ENCODE results near the gene MACROD2.

The MACROD2 gene

GRCh38 chr20:15251171-15251570, 1255.9 kb downstream of the MACROD2 start:
- DNase-seq = no peak

GRCh38 chr20:15252304-15252703, 1257.0 kb downstream of the MACROD2 start:
- no peak for DNase-seq

DNA sequence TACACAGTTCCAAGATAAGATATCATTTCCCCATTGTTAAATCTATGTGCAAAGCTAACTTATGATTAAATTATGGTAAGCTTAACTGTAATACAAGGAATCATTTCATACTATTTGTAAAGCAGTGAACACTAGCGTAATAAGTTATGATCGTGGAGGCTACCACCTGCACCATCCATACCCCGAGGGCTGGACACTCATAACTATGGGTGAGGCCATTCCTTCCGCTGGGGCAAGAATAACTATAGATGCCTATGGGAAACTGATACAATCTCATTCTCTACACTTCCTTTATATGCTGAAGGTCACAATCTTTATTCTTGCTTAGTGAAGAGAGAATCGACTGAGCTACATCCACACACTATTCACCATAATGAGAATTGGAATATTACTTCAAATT, 1258.1 kb downstream of the MACROD2 start:
- DNase-seq = no peak

- no peak for DNase-seq
These were observed 1261.6 kb downstream of the MACROD2 start for GRCh38 chr20:15256676-15257568.

DNA sequence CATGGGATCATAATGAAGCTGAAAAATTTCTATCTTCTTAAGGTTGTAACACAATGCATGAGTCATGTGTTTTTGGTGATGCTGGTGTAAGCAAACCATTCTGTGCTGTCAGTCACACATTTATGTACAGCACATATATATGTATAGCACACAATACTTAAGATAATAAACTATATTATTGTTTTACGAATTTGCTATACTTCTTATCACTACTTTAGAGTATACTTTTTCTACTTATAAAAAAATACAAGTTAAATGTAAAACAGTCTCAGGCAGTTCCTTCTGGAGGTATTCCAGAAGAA, 1262.2 kb downstream of the MACROD2 start:
- no peak for DNase-seq

DNA sequence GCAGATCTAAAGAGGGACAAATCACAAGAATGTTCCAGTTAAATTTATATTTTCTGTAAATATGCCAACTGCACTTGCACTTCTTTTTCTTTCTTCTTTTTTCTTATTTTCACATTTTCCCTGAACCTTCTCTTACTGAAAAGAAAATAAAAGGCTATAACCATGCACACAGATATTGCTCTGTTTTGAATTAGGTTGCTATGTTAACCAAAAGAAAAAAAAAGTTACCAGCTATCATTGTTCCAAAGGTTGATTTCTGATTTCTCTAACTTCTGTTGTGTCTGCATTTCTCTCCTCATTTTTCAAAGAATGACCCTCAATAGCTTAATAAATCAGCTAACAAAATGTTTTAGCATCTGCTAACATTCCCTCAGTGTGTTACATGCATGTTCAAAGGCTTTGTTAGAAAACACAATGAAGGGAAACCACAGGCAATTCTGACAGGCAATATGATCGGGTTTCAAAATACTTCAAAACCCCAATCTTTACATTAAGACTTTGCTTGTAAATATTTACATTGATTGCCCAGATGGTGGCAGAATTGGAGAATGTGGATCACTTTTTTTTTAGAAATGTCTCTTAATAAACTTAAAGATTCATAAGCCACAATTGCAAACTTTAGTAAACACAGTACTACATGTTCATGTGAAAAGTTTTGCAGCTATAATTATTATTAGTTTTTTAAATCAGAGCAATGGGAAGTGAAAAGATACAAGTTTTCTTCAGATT, 1270.4 kb downstream of the MACROD2 start:
- DNase-seq = no peak

DNA sequence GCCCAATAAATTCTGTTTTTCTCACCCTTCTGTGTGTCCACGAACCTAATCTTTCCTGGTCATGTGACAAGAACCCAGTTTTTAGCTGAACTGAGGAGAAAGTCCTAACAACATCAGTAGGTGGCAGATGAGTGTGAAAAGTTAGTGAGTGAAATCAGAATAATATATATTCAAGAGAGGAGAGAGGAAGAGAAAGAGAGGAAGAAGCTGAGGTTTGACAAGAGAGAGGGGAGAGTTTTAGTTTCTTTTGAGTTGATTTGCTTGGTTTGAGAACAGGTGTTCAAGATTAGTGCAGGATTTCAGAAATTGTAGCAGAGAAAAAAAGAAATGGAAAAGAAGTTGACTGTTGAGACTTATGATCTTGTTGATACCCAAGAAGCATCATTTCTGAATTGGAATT, 1272.6 kb downstream of the MACROD2 start:
- no peak for DNase-seq

DNA sequence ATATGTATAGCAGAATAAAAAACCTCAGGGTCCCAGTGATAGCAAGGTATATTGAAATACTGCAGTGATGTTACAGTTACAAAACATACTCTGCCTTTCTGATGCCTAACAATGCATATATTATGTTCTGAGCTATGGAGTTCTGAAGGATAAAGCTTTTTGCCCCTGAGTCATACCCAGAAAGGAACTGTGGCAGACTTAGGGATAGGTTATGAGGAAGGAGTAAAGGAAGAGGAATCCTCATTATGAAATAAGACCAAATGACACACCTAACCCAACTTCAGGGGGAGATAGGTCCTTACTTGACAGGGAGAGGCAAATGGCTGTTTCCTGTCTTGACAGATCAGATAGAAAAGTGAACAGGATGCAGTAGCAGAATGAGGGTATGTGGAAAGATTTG, 1282.7 kb downstream of the MACROD2 start:
- DNase-seq = no peak

- DNase-seq = no peak
These were observed 1292.0 kb downstream of the MACROD2 start for GRCh38 chr20:15287329-15287728.

GRCh38 chr20:15288106-15288505, 1292.8 kb downstream of the MACROD2 start:
- DNase-seq = peak in 1 of 2 experiments; percentile 69

GRCh38 chr20:15289337-15289736, 1294.0 kb downstream of the MACROD2 start:
- DNase-seq = no peak

- DNase-seq = no peak
These were observed 1297.1 kb downstream of the MACROD2 start for GRCh38 chr20:15292405-15292804.

GRCh38 chr20:15296422-15296821, 1301.1 kb downstream of the MACROD2 start:
- no peak for DNase-seq

GRCh38 chr20:15297059-15297875, 1302.0 kb downstream of the MACROD2 start:
- no peak for DNase-seq

- peak; percentile 82 to 96 for DNase-seq
These were observed 1306.8 kb downstream of the MACROD2 start for GRCh38 chr20:15302075-15302474.

DNA sequence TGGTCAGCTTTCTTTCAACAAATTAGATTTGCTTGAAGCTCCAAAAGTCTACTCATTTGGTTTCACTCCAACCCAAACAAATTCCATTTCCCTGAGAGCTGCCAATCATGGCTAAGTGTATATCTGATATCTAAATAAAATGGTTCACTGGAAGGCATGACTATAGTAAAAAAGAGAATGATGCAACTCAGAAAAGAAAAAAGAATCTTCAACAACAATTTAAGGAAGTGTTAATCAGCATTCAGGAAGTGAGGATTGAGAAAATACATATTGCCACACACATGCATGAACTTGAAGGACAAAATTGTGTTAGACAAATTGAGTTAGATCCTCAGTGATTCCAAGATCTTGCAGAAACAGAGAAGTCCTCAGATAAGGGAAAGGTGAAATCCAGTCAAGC, 1315.0 kb downstream of the MACROD2 start:
- DNase-seq = peak; percentile 35 to 47

- peak in 1 of 2 experiments; percentile 62 for DNase-seq
These were observed 1321.2 kb downstream of the MACROD2 start for GRCh38 chr20:15316556-15316955.

DNA sequence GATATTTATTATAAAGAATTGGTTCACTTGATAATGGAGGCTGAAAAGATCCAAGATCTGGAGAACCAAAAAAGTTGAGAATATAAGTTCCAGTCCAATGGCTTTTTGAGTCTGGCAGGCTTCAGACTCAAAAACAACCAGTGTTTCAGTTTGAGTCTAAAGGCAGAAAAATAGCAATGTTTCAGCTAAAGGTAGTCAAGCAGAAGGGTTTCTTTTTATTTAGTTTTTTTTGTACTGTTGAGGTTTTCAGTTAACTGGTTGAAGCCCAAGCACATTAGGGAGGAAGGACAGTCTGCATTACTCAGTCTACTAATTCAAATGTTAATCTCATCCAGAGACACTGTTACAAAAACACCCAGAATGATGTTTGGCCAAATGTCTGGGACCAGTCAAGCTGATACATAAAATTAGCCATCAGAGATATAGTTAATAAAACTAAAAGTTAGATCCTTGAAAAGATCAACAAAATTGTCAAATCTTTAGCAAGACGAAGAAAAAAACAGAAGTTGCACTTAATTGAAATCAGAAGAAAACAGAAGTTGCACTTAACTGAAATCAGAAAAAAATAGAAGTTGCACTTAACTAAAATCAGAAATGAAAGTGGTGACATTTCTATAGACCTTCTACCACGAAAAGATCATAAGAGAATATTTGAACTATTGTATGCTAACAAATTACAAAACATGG, 1322.4 kb downstream of the MACROD2 start:
- DNase-seq = no peak

DNA sequence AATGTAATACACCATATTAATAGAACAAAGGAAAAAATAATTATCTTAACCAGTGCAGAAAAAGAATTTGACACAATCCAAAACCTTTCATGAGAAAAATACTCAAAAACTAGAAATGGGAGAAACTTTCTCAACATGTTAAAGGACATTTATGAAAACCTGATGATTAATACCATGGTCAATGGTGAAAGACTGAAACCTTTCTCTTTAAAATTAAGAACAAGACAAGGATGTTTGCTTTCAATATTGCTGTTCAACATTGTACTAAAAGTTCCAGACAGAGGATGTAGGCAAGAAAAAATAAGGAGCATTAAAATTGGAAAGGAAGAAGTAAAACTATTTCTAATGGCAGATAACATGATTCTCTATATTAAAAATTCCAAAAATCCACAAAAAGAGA, 1323.4 kb downstream of the MACROD2 start:
- no peak for DNase-seq

DNA sequence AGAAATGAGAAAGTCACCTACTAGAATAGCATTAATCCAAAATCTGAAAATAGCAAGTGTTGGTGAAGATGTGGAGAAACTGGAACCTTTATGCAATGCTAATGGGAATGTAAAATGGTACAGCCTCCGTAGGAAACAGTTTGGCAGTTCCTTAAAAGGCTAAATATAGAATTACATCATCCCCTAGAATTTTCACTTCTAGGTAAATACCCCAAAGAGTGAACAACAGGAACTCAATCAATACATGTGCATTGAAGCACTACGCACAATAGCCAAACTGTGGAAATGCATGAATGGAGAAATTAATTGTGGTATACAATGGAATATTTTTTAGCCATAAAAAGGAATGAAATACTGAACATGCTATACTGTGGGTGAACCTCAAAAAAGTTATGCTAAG, 1324.1 kb downstream of the MACROD2 start:
- DNase-seq = no peak

- peak in 1 of 2 experiments; percentile 60 for DNase-seq
These were observed 1325.6 kb downstream of the MACROD2 start for GRCh38 chr20:15320941-15321340.

DNA sequence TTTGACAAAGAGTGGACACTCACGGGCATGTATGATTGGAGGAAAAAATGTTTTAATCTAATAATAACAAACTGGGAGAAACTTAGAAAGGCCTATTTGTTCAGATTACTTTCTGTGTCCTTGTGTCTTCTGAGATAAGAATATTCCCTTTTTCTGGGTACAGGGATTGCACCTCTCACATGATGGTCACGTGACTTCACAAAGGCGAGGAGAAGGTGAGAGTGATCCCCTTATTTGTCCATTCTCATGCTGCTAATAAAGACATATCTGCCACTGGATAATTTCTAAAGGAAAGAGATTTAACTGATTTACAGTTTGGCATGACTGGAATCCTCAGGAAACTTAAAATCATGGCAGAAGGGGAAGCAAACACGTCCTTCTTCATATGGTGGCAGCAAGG, 1331.8 kb downstream of the MACROD2 start:
- DNase-seq = no peak

- no peak for DNase-seq
These were observed 1332.8 kb downstream of the MACROD2 start for GRCh38 chr20:15328084-15328483.
